Calu3 (cell line): ENCODE data around the gene PDHB. TPM values are rescaled to one million over a fixed set of nuclear protein-coding genes. Genes with fewer than 3 reads are reported as not detected.
A peak's percentile ranks its signal among the peaks of the same experiment; 100 is the strongest.

Experiments used
- BruUV-seq: library from RNA; stranded (reverse); fragments of 400-500 nt; replicated peaks from 2 replicates; lab custom pipeline; 2021; lab: Mats Ljungman, UMichigan
- CTCF ChIA-PET: fragments of 300-600 bp; sonication (Branson Sonifier 250); formaldehyde crosslinking; loops from one replicate; lab custom pipeline; 2022; ENCODE audit warnings: antibody characterized with exemption; lab: Charles Lee
- DNase-seq: peaks from one replicate; pipeline ENCODE4 v3.0.0; 2022
- H3K27ac Mint-ChIP-seq: one replicate; pipeline ENCODE4 v1.8.0; 2022; ENCODE audit warnings: mixed read lengths; ENCODE audit not compliant: unreplicated experiment
- H3K27me3 Mint-ChIP-seq: one replicate; pipeline ENCODE4 v1.8.0; 2022; ENCODE audit warnings: mixed read lengths; ENCODE audit not compliant: unreplicated experiment
- H3K36me3 Mint-ChIP-seq: one replicate; pipeline ENCODE4 v1.8.0; 2022; ENCODE audit warnings: mild to moderate bottlenecking, moderate library complexity, mixed read lengths; ENCODE audit not compliant: insufficient read depth, unreplicated experiment
- H3K4me1 Mint-ChIP-seq: one replicate; pipeline ENCODE4 v1.8.0; 2022; ENCODE audit warnings: mild to moderate bottlenecking, low read depth, mixed read lengths; ENCODE audit not compliant: unreplicated experiment
- H3K4me3 Mint-ChIP-seq: one replicate; pipeline ENCODE4 v1.8.0; 2022; ENCODE audit warnings: mild to moderate bottlenecking, low read depth, moderate library complexity, mixed read lengths; ENCODE audit not compliant: unreplicated experiment
- H3K9me3 Mint-ChIP-seq: one replicate; pipeline ENCODE4 v1.8.0; 2022; ENCODE audit warnings: low read depth, mixed read lengths; ENCODE audit not compliant: unreplicated experiment
- intact Hi-C: fragments of 100-400 bp; cut with micrococcal nuclease; formaldehyde crosslinking; loops from one replicate; pipeline ENCODE4 v1.10.0; 2022; ENCODE audit not compliant: unreplicated experiment
- total RNA-seq: library from RNA; stranded (reverse); gene quantifications from 2 replicates; pipeline ENCODE4 v1.2.3, GENCODE V29; 2022
- TF ChIP-seq, protein P1 (sequence below): fragments of 200-600 bp; IDR thresholded peaks from one replicate; pipeline ENCODE4 v1.8.0; 2022; ENCODE audit warnings: antibody characterized with exemption; ENCODE audit not compliant: unreplicated experiment

The PDHB gene
- total RNA-seq, 1 experiment from 2014 or later: 47.6 TPM

DNA sequence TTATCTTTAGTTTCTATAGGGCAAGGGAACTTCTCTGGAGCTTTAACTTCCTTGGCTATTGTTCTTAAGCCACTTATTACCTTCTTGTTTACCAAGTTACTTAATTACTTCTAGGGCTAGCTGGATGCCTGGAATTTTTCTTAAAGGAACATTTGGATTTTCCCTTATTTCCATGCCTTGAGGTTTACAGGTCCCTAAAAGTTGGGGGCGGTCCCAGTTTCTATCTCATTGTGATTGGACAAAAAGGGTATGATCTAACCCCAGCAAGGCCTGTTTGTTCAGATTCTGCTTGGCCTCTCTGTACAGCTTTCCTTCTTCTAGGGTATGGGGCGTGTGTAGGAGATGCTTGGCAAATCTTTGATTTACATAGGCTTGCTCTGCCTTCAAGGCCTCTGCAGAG lies 17.4 kb downstream of the PDHB start:
- DNase-seq: no peak
- Mint-ChIP-seq H3K9me3 (no peaks in the 10 kb centered on the region), H3K4me3 (no peak overlapping the region), H3K4me1 (no peaks in the 10 kb centered on the region), H3K27ac (no peak overlapping the region), H3K36me3 (no peaks in the 10 kb centered on the region), H3K27me3 (no peaks in the 10 kb centered on the region)
- intact Hi-C loops: no loop called here
- no TSS peak for BruUV-seq
- TF ChIP-seq, protein P1, sequence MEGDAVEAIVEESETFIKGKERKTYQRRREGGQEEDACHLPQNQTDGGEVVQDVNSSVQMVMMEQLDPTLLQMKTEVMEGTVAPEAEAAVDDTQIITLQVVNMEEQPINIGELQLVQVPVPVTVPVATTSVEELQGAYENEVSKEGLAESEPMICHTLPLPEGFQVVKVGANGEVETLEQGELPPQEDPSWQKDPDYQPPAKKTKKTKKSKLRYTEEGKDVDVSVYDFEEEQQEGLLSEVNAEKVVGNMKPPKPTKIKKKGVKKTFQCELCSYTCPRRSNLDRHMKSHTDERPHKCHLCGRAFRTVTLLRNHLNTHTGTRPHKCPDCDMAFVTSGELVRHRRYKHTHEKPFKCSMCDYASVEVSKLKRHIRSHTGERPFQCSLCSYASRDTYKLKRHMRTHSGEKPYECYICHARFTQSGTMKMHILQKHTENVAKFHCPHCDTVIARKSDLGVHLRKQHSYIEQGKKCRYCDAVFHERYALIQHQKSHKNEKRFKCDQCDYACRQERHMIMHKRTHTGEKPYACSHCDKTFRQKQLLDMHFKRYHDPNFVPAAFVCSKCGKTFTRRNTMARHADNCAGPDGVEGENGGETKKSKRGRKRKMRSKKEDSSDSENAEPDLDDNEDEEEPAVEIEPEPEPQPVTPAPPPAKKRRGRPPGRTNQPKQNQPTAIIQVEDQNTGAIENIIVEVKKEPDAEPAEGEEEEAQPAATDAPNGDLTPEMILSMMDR: no peak
- CTCF ChIA-PET: no interaction called here

DNA sequence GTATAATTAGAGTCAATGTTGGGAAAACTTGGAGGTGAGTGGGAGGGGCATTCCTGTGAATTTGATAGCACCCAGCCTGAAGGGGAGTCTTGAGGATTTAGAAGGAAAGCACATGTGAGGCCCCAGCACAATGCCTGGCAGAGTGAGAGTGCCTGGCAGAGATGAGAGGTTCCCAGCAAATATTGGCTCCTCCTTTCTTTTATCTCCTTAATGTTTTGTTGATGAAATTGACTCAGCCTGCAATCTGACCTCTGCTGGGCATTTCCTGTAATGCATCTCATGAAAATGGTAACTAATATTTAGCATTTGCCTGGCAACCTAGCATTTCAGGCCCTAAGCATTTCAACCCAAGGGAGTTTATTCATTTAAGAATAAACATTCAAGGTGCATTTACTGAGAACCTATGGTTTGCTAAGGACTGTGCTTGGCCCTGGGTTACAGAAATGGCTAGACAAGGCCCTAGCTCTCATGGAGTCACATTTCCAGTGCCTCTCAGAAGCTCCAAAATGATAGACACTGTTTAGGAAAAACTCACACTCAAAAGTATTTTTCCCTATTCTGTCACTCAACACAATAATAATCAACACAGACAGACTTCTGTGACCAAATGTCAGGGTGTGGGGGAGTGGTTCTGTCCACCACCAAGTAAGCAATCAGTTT lies 19.0 kb downstream of the PDHB start:
- Mint-ChIP-seq H3K27me3 (no peaks in the 10 kb centered on the region), H3K27ac (no peak overlapping the region), H3K9me3 (no peaks in the 10 kb centered on the region), H3K36me3 (no peaks in the 10 kb centered on the region), H3K4me3 (no peak overlapping the region), H3K4me1 (no peaks in the 10 kb centered on the region)
- TF ChIP-seq, protein P1: peak; percentile 37
- BruUV-seq: no TSS peak
- CTCF ChIA-PET: interaction anchor here (0.9 kb wide), 1 partner anchor 227 kb away, joined by 3 read pairs; no protein-coding TSS in a partner anchor
- peak; percentile 49 for DNase-seq
- intact Hi-C loops: loop anchor here (1.0 to 2.0 kb wide), 2 partner anchors 81 to 228 kb away; no protein-coding TSS in a partner anchor

DNA sequence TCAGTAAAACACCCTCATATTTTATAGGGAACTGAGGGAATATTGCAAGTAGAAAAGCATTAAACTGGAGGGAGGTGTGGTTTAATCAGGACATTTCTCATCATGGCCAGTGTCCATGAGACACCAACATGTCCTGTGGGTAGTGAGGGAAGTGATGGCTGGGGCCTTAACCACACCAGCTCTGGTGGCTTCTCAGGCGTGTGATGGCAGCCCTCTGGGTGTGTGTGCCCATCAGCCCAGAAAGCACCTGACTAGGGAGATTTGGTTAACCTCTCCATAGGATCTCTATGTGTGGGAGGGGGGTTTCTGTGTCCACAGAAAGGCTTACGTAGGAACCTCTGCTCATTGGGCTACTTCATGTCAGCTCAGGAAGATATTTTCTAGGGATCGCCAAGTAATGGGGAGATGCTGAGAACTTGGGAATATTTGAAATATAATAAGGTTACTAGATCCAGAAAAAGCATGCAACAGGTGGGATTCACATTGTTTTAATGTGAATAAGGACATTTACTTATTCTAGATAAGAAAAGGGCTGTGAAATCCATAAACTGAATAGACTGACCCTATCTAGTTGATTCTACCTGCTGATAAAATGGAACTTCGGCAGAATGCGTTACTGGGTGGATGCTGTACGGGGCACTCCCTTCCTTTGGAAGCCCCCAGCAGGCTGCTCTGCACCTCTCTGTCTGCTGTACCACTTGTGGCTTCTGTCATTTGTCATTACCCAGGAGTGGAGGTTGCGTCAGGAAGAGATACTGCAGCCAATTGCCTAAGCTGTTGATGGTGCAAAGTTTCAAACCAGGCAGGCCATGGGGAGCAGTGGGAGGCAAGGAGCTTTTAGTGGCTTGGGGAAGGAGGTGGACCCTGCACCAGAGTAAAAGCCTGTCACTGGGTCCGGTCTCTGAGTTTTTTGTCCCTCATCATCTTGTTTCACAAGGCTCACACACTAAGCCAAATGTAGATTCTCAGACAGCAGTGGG lies 21.5 kb downstream of the PDHB start:
- TF ChIP-seq, protein P1: no peak
- Mint-ChIP-seq H3K9me3 (no peaks in the 10 kb centered on the region), H3K36me3 (no peaks in the 10 kb centered on the region), H3K4me3 (no peak overlapping the region), H3K4me1 (no peaks in the 10 kb centered on the region), H3K27ac (no peak overlapping the region), H3K27me3 (no peaks in the 10 kb centered on the region)
- DNase-seq: no peak
- CTCF ChIA-PET: interaction anchor here (0.8 kb wide), 1 partner anchor 224 kb away, joined by 3 read pairs; no protein-coding TSS in a partner anchor
- intact Hi-C loops: no loop called here
- BruUV-seq: no TSS peak

DNA sequence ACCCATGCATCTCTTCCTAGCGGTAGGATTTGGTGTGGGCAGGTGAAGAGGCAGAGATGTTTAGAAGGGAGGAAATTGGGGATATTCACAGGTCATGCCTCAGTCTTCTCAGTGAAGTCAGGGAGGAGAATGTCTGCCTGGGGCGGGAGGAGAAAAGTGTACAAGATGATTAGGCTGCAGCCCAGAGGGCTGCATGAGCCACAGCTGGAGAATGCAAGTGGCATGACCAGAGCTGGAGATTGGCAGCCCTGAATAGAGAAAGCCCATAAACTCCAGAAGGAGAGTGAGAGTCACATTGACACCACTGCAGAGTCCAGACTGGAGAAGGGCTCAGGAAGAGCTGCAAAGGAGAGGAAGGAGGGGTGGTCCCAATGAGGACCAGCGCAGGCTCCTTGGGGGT lies 22.6 kb downstream of the PDHB start:
- no peaks in the 10 kb centered on the region for H3K27me3 Mint-ChIP-seq
- TF ChIP-seq, protein P1: no peak
- CTCF ChIA-PET: no interaction called here
- no peaks in the 10 kb centered on the region for H3K4me1 Mint-ChIP-seq
- no peak for DNase-seq
- no peaks in the 10 kb centered on the region for H3K36me3 Mint-ChIP-seq
- no peaks in the 10 kb centered on the region for H3K9me3 Mint-ChIP-seq
- no peak overlapping the region for H3K4me3 Mint-ChIP-seq
- H3K27ac Mint-ChIP-seq: no peak overlapping the region
- intact Hi-C loops: no loop called here
- no TSS peak for BruUV-seq
